ENCODE data around the gene SYNE4. TPM values are rescaled to one million over a fixed set of nuclear protein-coding genes. Genes with fewer than 3 reads are reported as not detected.

The SYNE4 gene
- total and polyA plus RNA-seq, 2 of the 13 experiments (the other 11 are each of a cell fraction or from before 2014, with no cell fraction given), result 13.7 to 23.0 TPM

DNA sequence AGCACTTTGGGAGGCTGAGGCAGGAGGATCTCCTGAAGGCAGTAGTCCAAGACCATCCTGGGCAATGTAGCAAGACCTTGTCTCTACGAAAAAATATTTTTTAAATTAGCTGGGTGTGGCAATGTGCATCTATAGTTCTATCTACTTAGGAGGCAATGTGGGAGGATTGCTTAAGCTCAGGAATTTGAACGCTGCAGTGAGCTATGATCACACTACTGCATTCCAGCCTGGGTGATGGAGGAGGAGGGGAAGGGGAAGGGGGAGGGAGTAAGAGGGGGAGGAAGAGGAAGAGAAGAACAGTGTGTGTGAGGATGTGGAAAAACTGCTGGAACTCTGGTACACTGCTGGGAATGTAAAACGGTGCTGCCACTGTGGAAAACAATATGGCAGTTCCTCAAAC is 33.2 kb upstream of the SYNE4 start (continued):
- peak; percentile 49 for TF ChIP-seq HNRNPK (IDR thresholded peaks at IDR 0.05; ENCODE audit: low read depth, low read length, poor library complexity, severe bottlenecking)
- TF ChIP-seq NR3C1 (CRISPR knock-in tag; IDR thresholded peaks at IDR 0.05), result no peak
- peak; percentile 28; the same call in 1 of the 2 replicates for TF ChIP-seq RCOR2 (CRISPR knock-in tag; IDR thresholded peaks at IDR 0.05)
- no peak for TF ChIP-seq ZNF607 (CRISPR knock-in tag; IDR thresholded peaks at IDR 0.05; ENCODE audit: borderline replicate concordance)
- TF ChIP-seq KLF16 (CRISPR knock-in tag; IDR thresholded peaks at IDR 0.05), result 0 out of 4 replicates have a peak, but pooled peaks of 1 of the 2 experiments have one; percentile 31
- TF ChIP-seq ZNF292 (CRISPR knock-in tag; IDR thresholded peaks at IDR 0.05; ENCODE audit: borderline replicate concordance, low read depth), result no peak
- TF ChIP-seq TBX2 (CRISPR knock-in tag; IDR thresholded peaks at IDR 0.05; ENCODE audit: borderline replicate concordance), result no peak
- TF ChIP-seq MTF2 (CRISPR knock-in tag; IDR thresholded peaks at IDR 0.05; ENCODE audit: borderline replicate concordance), result no peak
- no peak for TF ChIP-seq ZNF136 (CRISPR knock-in tag; IDR thresholded peaks at IDR 0.05; ENCODE audit: low read depth)
- TF ChIP-seq, protein P1, sequence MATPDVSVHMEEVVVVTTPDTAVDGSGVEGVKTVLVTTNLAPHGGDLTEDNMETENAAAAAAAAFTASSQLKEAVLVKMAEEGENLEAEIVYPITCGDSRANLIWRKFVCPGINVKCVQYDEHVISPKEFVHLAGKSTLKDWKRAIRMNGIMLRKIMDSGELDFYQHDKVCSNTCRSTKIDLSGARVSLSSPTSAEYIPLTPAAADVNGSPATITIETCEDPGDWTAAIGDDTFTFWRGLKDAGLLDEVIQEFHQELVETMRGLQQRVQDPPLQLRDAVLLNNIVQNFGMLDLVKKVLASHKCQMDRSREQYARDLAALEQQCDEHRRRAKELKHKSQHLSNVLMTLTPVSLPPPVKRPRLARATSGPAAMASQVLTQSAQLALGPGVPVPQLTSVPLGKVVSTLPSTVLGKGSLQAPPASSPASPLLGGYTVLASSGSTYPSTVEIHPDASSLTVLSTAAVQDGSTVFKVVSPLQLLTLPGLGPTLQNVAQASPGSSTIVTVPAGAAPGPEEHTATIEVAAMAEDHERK (CRISPR knock-in tag; IDR thresholded peaks at IDR 0.05; ENCODE audit: low read depth), result no peak
- TF ChIP-seq, protein P2, sequence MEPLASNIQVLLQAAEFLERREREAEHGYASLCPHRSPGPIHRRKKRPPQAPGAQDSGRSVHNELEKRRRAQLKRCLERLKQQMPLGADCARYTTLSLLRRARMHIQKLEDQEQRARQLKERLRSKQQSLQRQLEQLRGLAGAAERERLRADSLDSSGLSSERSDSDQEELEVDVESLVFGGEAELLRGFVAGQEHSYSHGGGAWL (CRISPR knock-in tag; IDR thresholded peaks at IDR 0.05), result no peak
- TF ChIP-seq, protein P3, sequence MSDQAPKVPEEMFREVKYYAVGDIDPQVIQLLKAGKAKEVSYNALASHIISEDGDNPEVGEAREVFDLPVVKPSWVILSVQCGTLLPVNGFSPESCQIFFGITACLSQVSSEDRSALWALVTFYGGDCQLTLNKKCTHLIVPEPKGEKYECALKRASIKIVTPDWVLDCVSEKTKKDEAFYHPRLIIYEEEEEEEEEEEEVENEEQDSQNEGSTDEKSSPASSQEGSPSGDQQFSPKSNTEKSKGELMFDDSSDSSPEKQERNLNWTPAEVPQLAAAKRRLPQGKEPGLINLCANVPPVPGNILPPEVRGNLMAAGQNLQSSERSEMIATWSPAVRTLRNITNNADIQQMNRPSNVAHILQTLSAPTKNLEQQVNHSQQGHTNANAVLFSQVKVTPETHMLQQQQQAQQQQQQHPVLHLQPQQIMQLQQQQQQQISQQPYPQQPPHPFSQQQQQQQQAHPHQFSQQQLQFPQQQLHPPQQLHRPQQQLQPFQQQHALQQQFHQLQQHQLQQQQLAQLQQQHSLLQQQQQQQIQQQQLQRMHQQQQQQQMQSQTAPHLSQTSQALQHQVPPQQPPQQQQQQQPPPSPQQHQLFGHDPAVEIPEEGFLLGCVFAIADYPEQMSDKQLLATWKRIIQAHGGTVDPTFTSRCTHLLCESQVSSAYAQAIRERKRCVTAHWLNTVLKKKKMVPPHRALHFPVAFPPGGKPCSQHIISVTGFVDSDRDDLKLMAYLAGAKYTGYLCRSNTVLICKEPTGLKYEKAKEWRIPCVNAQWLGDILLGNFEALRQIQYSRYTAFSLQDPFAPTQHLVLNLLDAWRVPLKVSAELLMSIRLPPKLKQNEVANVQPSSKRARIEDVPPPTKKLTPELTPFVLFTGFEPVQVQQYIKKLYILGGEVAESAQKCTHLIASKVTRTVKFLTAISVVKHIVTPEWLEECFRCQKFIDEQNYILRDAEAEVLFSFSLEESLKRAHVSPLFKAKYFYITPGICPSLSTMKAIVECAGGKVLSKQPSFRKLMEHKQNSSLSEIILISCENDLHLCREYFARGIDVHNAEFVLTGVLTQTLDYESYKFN (CRISPR knock-in tag; conservative IDR thresholded peaks at IDR 0.05), result no peak
- TF ChIP-seq SMAD9 (CRISPR knock-in tag; IDR thresholded peaks at IDR 0.05), result no peak
- TF ChIP-seq REXO4 (CRISPR knock-in tag; IDR thresholded peaks at IDR 0.05; ENCODE audit: borderline replicate concordance), result no peak
- no peak for TF ChIP-seq HOXA9 (CRISPR knock-in tag; IDR thresholded peaks at IDR 0.05; ENCODE audit: borderline replicate concordance)
- no peak for TF ChIP-seq GZF1 (CRISPR knock-in tag; IDR thresholded peaks at IDR 0.05)
- TF ChIP-seq TARDBP (CRISPR knock-in tag; IDR thresholded peaks at IDR 0.05), result no peak
- TF ChIP-seq ATF1 (CRISPR knock-in tag; IDR thresholded peaks at IDR 0.05), result no peak
- TF ChIP-seq SP5 (CRISPR knock-in tag; IDR thresholded peaks at IDR 0.05; ENCODE audit: borderline replicate concordance, low read depth), result 0 out of 2 replicates have a peak, but pooled peaks have one; percentile 47
- TF ChIP-seq, protein P4, sequence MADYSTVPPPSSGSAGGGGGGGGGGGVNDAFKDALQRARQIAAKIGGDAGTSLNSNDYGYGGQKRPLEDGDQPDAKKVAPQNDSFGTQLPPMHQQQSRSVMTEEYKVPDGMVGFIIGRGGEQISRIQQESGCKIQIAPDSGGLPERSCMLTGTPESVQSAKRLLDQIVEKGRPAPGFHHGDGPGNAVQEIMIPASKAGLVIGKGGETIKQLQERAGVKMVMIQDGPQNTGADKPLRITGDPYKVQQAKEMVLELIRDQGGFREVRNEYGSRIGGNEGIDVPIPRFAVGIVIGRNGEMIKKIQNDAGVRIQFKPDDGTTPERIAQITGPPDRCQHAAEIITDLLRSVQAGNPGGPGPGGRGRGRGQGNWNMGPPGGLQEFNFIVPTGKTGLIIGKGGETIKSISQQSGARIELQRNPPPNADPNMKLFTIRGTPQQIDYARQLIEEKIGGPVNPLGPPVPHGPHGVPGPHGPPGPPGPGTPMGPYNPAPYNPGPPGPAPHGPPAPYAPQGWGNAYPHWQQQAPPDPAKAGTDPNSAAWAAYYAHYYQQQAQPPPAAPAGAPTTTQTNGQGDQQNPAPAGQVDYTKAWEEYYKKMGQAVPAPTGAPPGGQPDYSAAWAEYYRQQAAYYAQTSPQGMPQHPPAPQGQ (CRISPR knock-in tag; IDR thresholded peaks at IDR 0.05; ENCODE audit: borderline replicate concordance), result no peak
- TF ChIP-seq, protein P5, sequence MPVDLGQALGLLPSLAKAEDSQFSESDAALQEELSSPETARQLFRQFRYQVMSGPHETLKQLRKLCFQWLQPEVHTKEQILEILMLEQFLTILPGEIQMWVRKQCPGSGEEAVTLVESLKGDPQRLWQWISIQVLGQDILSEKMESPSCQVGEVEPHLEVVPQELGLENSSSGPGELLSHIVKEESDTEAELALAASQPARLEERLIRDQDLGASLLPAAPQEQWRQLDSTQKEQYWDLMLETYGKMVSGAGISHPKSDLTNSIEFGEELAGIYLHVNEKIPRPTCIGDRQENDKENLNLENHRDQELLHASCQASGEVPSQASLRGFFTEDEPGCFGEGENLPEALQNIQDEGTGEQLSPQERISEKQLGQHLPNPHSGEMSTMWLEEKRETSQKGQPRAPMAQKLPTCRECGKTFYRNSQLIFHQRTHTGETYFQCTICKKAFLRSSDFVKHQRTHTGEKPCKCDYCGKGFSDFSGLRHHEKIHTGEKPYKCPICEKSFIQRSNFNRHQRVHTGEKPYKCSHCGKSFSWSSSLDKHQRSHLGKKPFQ (CRISPR knock-in tag; IDR thresholded peaks at IDR 0.05; ENCODE audit: insufficient replicate concordance), result no peak

Data from HepG2 (cell line).